Liver (tissue), 9 donors: ENCODE results near the gene IYD. TPM values are rescaled to one million over a fixed set of nuclear protein-coding genes. Genes with fewer than 3 reads are reported as not detected.

Source experiments
- DNase-seq: peaks from one replicate; pipeline ENCODE4 v3.0.0-alpha.2; 2017; ENCODE audit warnings: low spot score
- H3K27ac ChIP-seq, 2 donors: one replicate each; pipeline ENCODE4 v1.7.0; 2013; ENCODE audit warnings: inconsistent platforms in 2 of 2, low read length in 2 of 2, control low read depth in 1 of 2, low read depth in 1 of 2, mild to moderate bottlenecking in 1 of 2
- H3K27me3 ChIP-seq, 4 donors: one replicate each; pipeline versions ENCODE4 v1.6.1 to v1.7.0; 2013; ENCODE audit warnings: low read length in 3 of 4, inconsistent platforms in 1 of 4, mild to moderate bottlenecking in 1 of 4, moderate library complexity in 1 of 4; ENCODE audit not compliant: control insufficient read depth in 4 of 4, insufficient read depth in 4 of 4
- H3K36me3 ChIP-seq, 4 donors: one replicate each; pipeline versions ENCODE4 v1.6.1 to v1.7.0; 2013; ENCODE audit warnings: low read length in 3 of 4, mild to moderate bottlenecking in 3 of 4, low read depth in 1 of 4, moderate library complexity in 1 of 4; ENCODE audit not compliant: control insufficient read depth in 4 of 4, insufficient read depth in 3 of 4
- H3K4me1 ChIP-seq, 4 donors: one replicate each; pipeline versions ENCODE4 v1.6.1 to v1.7.0; 2013; ENCODE audit warnings: low read length in 3 of 4, mild to moderate bottlenecking in 3 of 4, moderate library complexity in 1 of 4; ENCODE audit not compliant: control insufficient read depth in 4 of 4, insufficient read depth in 4 of 4
- H3K4me3 ChIP-seq, 3 donors: one replicate each; pipeline versions ENCODE4 v1.6.1 to v1.7.0; 2013; ENCODE audit warnings: low read length in 3 of 3, control low read depth in 1 of 3, low read depth in 1 of 3, mild to moderate bottlenecking in 1 of 3
- H3K9ac ChIP-seq, 2 donors: one replicate each; pipeline ENCODE4 v1.7.0; 2013; ENCODE audit warnings: low read length in 2 of 2, mild to moderate bottlenecking in 2 of 2, moderate library complexity in 2 of 2, control low read depth in 1 of 2, low read depth in 1 of 2
- H3K9me3 ChIP-seq, 4 donors: one replicate each; pipeline versions ENCODE4 v1.6.1 to v1.7.0; 2013; ENCODE audit warnings: low read length in 3 of 4; ENCODE audit not compliant: control insufficient read depth in 4 of 4
- ATF3 ChIP-seq: IDR thresholded peaks from 2 replicates; pipeline ENCODE4 v1.6.1; 2016; ENCODE audit warnings: antibody characterized with exemption
- CTCF ChIP-seq: fragments of 150-350 bp; IDR thresholded peaks from 2 replicates; pipeline ENCODE4 v1.5.1; 2017; ENCODE audit warnings: improper control_type of control experiment, low read depth, low read length; ENCODE audit not compliant: missing input control
- EGR1 ChIP-seq, 2 donors: IDR thresholded peaks; 2 replicates each; pipeline ENCODE4 v1.6.1; 2016 to 2018; ENCODE audit warnings: antibody characterized with exemption in 2 of 2, low read depth in 2 of 2
- FOXA1 ChIP-seq: IDR thresholded peaks from 2 replicates; pipeline ENCODE4 v1.6.1; 2016; ENCODE audit warnings: antibody characterized with exemption
- FOXA2 ChIP-seq: IDR thresholded peaks from 2 replicates; pipeline ENCODE4 v1.6.1; 2016; ENCODE audit warnings: antibody characterized with exemption
- GABPA ChIP-seq, 2 donors: IDR thresholded peaks in 1 of 2; conservative IDR thresholded peaks in 1 of 2; 2 replicates each; pipeline ENCODE4 v1.6.1; 2016; ENCODE audit warnings: antibody characterized with exemption in 2 of 2, mild to moderate bottlenecking in 1 of 2, moderate library complexity in 1 of 2
- HNF4G ChIP-seq: IDR thresholded peaks from 2 replicates; pipeline ENCODE4 v1.6.1; 2016; ENCODE audit warnings: antibody characterized with exemption
- JUND ChIP-seq, 2 donors: IDR thresholded peaks; 2 replicates each; pipeline ENCODE4 v1.6.1; 2016; ENCODE audit warnings: antibody characterized with exemption in 2 of 2
- MAX ChIP-seq: IDR thresholded peaks from 2 replicates; pipeline ENCODE4 v1.6.1; 2016; ENCODE audit warnings: antibody characterized with exemption
- NR2F2 ChIP-seq: IDR thresholded peaks from 2 replicates; pipeline ENCODE4 v1.6.1; 2016; ENCODE audit warnings: antibody characterized with exemption
- RAD21 ChIP-seq, 2 donors: IDR thresholded peaks; 2 replicates each; pipeline ENCODE4 v1.6.1; 2016; ENCODE audit warnings: antibody characterized with exemption in 2 of 2, mild to moderate bottlenecking in 2 of 2
- REST ChIP-seq: IDR thresholded peaks from 2 replicates; pipeline ENCODE4 v1.6.1; 2016; ENCODE audit warnings: antibody characterized with exemption, mild to moderate bottlenecking
- SP1 ChIP-seq: IDR thresholded peaks from 2 replicates; pipeline ENCODE4 v1.6.1; 2018; ENCODE audit warnings: antibody characterized with exemption, mild to moderate bottlenecking
- TAF1 ChIP-seq: conservative IDR thresholded peaks from 2 replicates; pipeline ENCODE4 v1.6.1; 2016; ENCODE audit warnings: antibody characterized with exemption, mild to moderate bottlenecking
- ZBTB33 ChIP-seq: IDR thresholded peaks from 2 replicates; pipeline ENCODE4 v1.6.1; 2016; ENCODE audit warnings: antibody characterized with exemption
- WGBS: extraction: QIAGEN DNeasy Blood & Tissue Kit; methylation state at CpG from one replicate; pipeline ENCODE4 v1.1.7; 2013; 5-methylcytosine and 5-hydroxymethylcytosine counted together
- polyA plus RNA-seq, 2 donors: library from polyadenylated mRNA; stranded (reverse) in 1 of 2; unstranded in 1 of 2; fragments of 200-250 nt in 1 of 2; fragments of >200 nt in 1 of 2; fragmentation: Nextera tagmentation in 1 of 2; extraction: Ambion mirVana in 1 of 2; gene quantifications; one replicate each; pipeline versions ENCODE4 v1.2.1 to v1.2.3, GENCODE V29; 2013 to 2015
- total RNA-seq, 2 donors: library from RNA; depleted of rRNA; stranded (reverse); fragments of >200 nt; gene quantifications; one replicate each; pipeline ENCODE4 v1.2.3, GENCODE V29; 2014
- donor health status: healthy.
- donor health status: healthy.
- donor health status: healthy.
- donor health status: healthy.
- donor health status: healthy.

IYD gene
- total and polyA plus RNA-seq, 4 donors = 1.6 to 6.2 (median 2.6) TPM

- 47% methylated on average over 4 of the region's 4 CpGs for WGBS
- Histone ChIP-seq H3K27me3 (no peaks in the 10 kb centered on the region), H3K4me1 (peaks cover 3 to 21% (median 14%) of the 10 kb centered on the region in 4 donors), H3K9me3 (no peaks in the 10 kb centered on the region), H3K27ac (no peak overlapping the region), H3K36me3 (no peaks in the 10 kb centered on the region), H3K9ac (no peak overlapping the region), H3K4me3 (no peak overlapping the region)
- no peak for DNase-seq
- no peak for TF ChIP-seq RAD21 (IDR thresholded peaks at IDR 0.05)
- TF ChIP-seq EGR1 (IDR thresholded peaks at IDR 0.05; ENCODE audit: low read depth in 2 of 2) = no peak
- TF ChIP-seq JUND (IDR thresholded peaks at IDR 0.05) = no peak
- no peak for TF ChIP-seq TAF1
- TF ChIP-seq FOXA1 = no peak
- no peak for TF ChIP-seq FOXA2
- no peak for TF ChIP-seq CTCF
- TF ChIP-seq ZBTB33 = no peak
- TF ChIP-seq MAX = no peak
- TF ChIP-seq HNF4G = no peak
Observed at GRCh38 chr6:150413198-150413597, 44.4 kb downstream of the IYD start.

- WGBS = 91% methylated on average over 3 of the region's 3 CpGs
- no peaks in the 10 kb centered on the region for H3K27me3 ChIP-seq
- TF ChIP-seq TAF1 = no peak
- TF ChIP-seq GABPA (IDR thresholded peaks at IDR 0.05 in 1 of 2, conservative IDR thresholded peaks at IDR 0.05 in 1 of 2) = no peak
- no peak for TF ChIP-seq EGR1 (IDR thresholded peaks at IDR 0.05; ENCODE audit: low read depth in 2 of 2)
- TF ChIP-seq NR2F2 = no peak
- no peak for TF ChIP-seq MAX
- TF ChIP-seq JUND (IDR thresholded peaks at IDR 0.05) = no peak
- no peak for TF ChIP-seq RAD21 (IDR thresholded peaks at IDR 0.05)
- no peak for TF ChIP-seq SP1
- no peak for TF ChIP-seq HNF4G
- TF ChIP-seq REST = no peak
- no peak for TF ChIP-seq ZBTB33
- no peak for TF ChIP-seq ATF3
- no peak for DNase-seq
- H3K27ac ChIP-seq = no peak overlapping the region
- H3K4me3 ChIP-seq = no peak overlapping the region
- peaks cover 3 to 24% (median 16%) of the 10 kb centered on the region in 4 donors for H3K4me1 ChIP-seq
- H3K9ac ChIP-seq = no peak overlapping the region
- no peaks in the 10 kb centered on the region for H3K36me3 ChIP-seq
- no peaks in the 10 kb centered on the region for H3K9me3 ChIP-seq
Observed at GRCh38 chr6:150413781-150414281, 45.0 kb downstream of the IYD start.
